Fibroblast of pulmonary artery (primary cell): ENCODE measurements around the gene SH3D21.
A peak's percentile ranks its signal among the peaks of the same experiment; 100 is the strongest.

Source experiments
- DNase-seq: peaks from one replicate; pipeline ENCODE4 v3.0.0-alpha.2; 2010; ENCODE audit warnings: low read depth
- H3K4me3 ChIP-seq: replicated peaks from 2 replicates; pipeline ENCODE4 v1.5.1; 2011; ENCODE audit warnings: low read depth, mild to moderate bottlenecking, control low read depth, low read length, moderate library complexity
- TF ChIP-seq, protein P1 (sequence below): IDR thresholded peaks from 2 replicates; pipeline ENCODE4 v1.5.1; 2011; ENCODE audit warnings: mild to moderate bottlenecking, control low read depth, low read length, inconsistent platforms; ENCODE audit errors: missing control alignments

The SH3D21 gene

DNA sequence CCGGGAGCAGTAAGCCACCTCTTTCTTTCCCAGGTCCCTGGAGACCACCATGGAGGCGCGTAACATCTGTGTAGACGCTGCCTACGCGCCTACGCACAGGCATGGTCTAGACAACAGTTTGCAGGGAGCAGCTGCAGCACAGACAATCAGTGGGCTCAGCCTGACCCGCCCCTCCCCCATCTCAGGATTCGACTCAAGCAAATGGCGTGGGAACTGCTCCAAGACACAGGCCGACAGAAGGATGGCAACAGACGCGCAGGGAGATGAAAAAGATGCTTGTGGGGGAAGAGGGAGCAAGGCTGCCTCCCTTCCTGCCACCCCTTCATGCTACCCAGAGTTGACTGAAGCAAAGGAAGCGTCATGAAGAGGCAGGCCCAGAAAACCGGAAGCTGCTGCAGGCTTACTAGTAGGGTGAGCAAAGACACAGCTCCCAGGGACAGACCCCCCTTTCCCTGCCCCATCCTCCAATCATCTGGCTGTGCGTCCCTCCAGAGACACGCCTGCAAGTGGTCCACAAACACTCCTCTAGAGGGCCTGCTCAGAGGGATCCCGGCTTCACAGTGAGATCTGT, 60.0 kb downstream of the SH3D21 start:
- DNase-seq = peak; percentile 80
- no peak overlapping the region for H3K4me3 ChIP-seq
- TF ChIP-seq, protein P1, sequence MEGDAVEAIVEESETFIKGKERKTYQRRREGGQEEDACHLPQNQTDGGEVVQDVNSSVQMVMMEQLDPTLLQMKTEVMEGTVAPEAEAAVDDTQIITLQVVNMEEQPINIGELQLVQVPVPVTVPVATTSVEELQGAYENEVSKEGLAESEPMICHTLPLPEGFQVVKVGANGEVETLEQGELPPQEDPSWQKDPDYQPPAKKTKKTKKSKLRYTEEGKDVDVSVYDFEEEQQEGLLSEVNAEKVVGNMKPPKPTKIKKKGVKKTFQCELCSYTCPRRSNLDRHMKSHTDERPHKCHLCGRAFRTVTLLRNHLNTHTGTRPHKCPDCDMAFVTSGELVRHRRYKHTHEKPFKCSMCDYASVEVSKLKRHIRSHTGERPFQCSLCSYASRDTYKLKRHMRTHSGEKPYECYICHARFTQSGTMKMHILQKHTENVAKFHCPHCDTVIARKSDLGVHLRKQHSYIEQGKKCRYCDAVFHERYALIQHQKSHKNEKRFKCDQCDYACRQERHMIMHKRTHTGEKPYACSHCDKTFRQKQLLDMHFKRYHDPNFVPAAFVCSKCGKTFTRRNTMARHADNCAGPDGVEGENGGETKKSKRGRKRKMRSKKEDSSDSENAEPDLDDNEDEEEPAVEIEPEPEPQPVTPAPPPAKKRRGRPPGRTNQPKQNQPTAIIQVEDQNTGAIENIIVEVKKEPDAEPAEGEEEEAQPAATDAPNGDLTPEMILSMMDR = peak; percentile 16

DNA sequence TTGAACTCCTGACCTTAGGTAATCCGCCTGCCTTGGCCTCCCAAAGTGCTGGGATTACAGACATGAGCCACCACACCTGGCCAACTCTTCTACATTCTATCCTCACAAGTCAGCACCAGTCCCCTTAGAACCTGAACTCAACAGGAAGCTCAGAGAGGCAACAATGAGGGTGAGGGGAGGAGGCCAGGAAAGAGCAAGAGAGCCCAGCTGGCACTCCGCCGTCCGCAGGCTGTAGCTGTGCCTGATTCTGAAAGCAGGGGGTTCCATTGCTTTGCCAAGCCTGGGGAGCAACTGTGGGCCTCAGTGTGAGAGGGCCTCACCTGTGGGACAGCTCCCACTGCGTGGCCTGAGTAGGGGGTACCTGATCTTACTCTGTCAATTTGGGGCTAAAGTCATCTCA, 60.9 kb downstream of the SH3D21 start:
- TF ChIP-seq, protein P1 = no peak
- DNase-seq = no peak
- no peak overlapping the region for H3K4me3 ChIP-seq

DNA sequence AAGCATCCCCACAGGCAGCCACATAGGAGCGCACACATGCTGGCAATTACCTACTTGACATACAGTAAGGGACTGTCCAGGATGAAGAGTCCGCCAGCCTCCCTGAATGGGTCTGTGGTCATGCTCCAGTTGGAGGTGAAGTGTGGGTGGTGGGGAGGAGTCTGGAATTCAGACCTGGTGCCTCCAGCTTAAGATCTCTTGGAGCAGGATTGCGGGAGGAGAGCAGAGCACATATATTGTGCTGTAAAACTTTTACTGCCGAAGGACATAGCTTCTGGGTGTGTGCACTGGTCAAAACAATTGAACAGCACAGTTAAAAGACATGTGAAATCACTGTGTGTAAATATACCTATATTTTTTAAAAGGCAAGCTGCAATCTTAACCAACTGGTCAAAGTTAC, 61.6 kb downstream of the SH3D21 start:
- no peak for DNase-seq
- H3K4me3 ChIP-seq = no peak overlapping the region
- TF ChIP-seq, protein P1 = no peak

DNA sequence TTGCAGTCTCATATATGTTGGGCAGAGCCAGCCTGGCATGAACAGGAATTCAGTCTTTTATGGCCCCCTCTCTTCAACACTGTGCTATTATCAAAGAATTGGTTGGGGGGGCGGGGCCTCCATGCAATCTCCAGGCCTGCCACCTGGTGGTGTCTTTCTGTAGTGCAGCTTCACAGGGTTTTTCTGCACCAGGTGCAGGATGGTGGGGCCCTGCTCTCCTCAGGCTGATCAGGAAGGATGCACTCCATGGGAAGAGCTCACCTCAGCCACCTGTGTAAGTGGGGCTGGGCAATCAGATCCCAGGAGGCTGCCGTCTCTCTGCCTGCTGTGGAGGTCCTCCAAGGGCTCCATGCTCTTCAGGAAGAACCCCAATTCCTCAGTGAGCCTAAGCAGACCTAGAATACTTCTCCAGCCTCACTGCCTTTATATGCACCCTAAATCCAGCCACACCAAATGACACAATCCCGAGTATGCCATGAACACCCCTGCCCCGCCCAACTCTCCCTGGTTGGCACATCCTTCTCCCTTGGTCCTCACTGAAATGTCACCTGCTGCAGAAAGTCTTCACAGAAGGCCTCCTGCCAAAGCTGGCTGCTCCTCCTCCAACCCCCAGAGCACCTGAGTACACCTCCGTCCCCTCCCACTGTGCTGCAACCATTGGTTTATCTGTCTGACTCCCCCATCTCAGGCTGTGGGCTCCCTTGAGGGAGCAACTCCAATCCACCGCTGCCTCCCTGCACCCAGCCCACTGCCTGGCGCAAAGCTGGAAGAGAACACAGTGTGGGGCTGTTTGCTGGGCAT, 63.1 kb downstream of the SH3D21 start:
- H3K4me3 ChIP-seq = no peak overlapping the region
- TF ChIP-seq, protein P1 = peak; percentile 88
- DNase-seq = peak; percentile 69
